ENCODE measurements around the gene NUBPL. TPM values are rescaled to one million over a fixed set of nuclear protein-coding genes. Genes with fewer than 3 reads are reported as not detected.
"Not testable (repeated sequence)": the region's sequence is repeated elsewhere in the genome, so short reads cannot be mapped to it uniquely, and the experiment has no call there.

The NUBPL gene
- total RNA-seq, 1 experiment from 2014 or later, result 50.2 TPM

DNA sequence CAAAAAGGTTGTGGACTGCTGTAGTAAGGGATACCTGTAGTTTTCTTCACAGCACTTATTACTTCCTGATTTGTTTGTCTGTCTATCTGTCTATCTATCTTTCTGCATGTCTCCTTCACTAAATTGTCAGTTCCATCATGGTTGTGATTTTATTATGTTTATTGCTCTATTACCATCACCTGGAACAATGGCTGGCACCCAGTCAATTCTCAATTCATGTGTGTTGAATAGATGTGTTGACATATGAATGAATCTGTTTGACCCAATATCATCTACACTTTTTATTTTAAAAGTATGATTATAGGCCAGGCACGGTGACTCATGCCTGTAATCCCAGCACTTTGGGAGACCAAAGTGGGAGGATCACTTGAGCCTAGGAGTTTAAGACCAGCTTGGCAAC is 224.4 kb downstream of the NUBPL start:
- Histone ChIP-seq H3K9me2 (replicated peaks; ENCODE audit: insufficient read depth, low read length) (no peaks in the 10 kb centered on the region), H3K79me2 (ENCODE audit: low read length) (no peaks in the 10 kb centered on the region), H2AFZ (ENCODE audit: low read length) (no peak overlapping the region), H3K4me3 (ENCODE audit: low read length) (no peak overlapping the region), H3K27me3 (ENCODE audit: low read length) (no peaks in the 10 kb centered on the region), H3K9ac (ENCODE audit: low read length) (no peak overlapping the region), H3K4me1 (ENCODE audit: low read length) (no peaks in the 10 kb centered on the region), H3K27ac (ENCODE audit: low read length) (no peak overlapping the region), H3K4me2 (ENCODE audit: low read depth, low read length, poor library complexity, severe bottlenecking) (no peak overlapping the region), H4K20me1 (ENCODE audit: insufficient read depth, low read depth, low read length) (no peaks in the 10 kb centered on the region), H3K36me3 (ENCODE audit: insufficient read depth, low read length) (no peaks in the 10 kb centered on the region), H3K9me3 (ENCODE audit: low read length) (peaks cover 15% of the 10 kb centered on the region)
- no peak for DNase-seq

DNA sequence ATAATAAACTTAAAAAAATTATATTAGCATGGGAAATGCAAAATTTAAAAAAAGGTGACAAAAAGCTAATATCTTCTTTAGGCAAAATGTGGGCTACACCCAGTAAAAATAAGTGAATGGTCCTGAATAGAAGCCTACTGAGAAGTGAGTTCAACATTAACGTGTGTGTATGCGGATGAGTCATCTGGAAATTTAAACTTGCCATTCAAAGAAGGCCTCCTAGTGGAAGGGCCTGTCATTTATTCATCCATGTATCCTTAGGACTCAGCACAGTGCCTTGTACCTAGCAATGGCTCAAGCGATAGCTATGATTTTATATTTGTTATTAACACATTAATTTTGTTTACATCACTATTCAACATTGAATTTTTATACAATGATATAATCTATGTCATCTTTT is 226.2 kb downstream of the NUBPL start:
- H3K79me2 ChIP-seq (ENCODE audit: low read length), result no peaks in the 10 kb centered on the region
- no peak overlapping the region for H2AFZ ChIP-seq (ENCODE audit: low read length)
- H3K9ac ChIP-seq (ENCODE audit: low read length), result no peak overlapping the region
- no peak overlapping the region for H3K4me2 ChIP-seq (ENCODE audit: low read depth, low read length, poor library complexity, severe bottlenecking)
- no peak overlapping the region for H3K27ac ChIP-seq (ENCODE audit: low read length)
- no peak overlapping the region for H3K4me3 ChIP-seq (ENCODE audit: low read length)
- H4K20me1 ChIP-seq (ENCODE audit: insufficient read depth, low read depth, low read length), result no peaks in the 10 kb centered on the region
- DNase-seq, result no peak
- no peaks in the 10 kb centered on the region for H3K4me1 ChIP-seq (ENCODE audit: low read length)
- H3K9me3 ChIP-seq (ENCODE audit: low read length), result no peaks in the 10 kb centered on the region
- H3K27me3 ChIP-seq (ENCODE audit: low read length), result no peaks in the 10 kb centered on the region
- no peaks in the 10 kb centered on the region for H3K9me2 ChIP-seq (replicated peaks; ENCODE audit: insufficient read depth, low read length)
- H3K36me3 ChIP-seq (ENCODE audit: insufficient read depth, low read length), result no peaks in the 10 kb centered on the region

DNA sequence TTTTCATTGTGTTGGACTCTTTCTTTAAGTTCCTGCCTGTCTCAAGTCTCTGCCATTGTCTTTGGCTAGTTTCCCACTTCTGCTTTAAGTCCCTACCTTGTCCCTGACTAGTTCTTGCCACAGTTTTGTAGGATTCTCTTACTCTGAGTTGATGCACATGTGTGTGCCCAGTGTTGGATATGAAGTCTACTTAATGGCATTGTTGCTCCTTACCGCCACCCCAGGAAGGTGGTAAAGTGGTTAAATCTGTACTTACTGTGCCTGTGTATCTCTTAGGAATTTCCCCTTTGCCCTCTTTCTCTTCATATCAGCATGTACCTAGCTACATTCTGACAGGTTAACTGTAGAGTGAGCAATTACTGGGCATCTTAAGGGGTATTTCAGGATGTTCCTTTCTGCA is 227.1 kb downstream of the NUBPL start:
- no peak overlapping the region for H3K4me2 ChIP-seq (ENCODE audit: low read depth, low read length, poor library complexity, severe bottlenecking)
- H3K4me1 ChIP-seq (ENCODE audit: low read length), result no peaks in the 10 kb centered on the region
- H3K9ac ChIP-seq (ENCODE audit: low read length), result no peak overlapping the region
- H3K27ac ChIP-seq (ENCODE audit: low read length), result no peak overlapping the region
- no peaks in the 10 kb centered on the region for H3K36me3 ChIP-seq (ENCODE audit: insufficient read depth, low read length)
- H3K27me3 ChIP-seq (ENCODE audit: low read length), result no peaks in the 10 kb centered on the region
- no peaks in the 10 kb centered on the region for H3K9me2 ChIP-seq (replicated peaks; ENCODE audit: insufficient read depth, low read length)
- no peaks in the 10 kb centered on the region for H4K20me1 ChIP-seq (ENCODE audit: insufficient read depth, low read depth, low read length)
- no peak overlapping the region for H2AFZ ChIP-seq (ENCODE audit: low read length)
- DNase-seq, result no peak
- H3K4me3 ChIP-seq (ENCODE audit: low read length), result no peak overlapping the region
- no peaks in the 10 kb centered on the region for H3K9me3 ChIP-seq (ENCODE audit: low read length)
- no peaks in the 10 kb centered on the region for H3K79me2 ChIP-seq (ENCODE audit: low read length)

DNA sequence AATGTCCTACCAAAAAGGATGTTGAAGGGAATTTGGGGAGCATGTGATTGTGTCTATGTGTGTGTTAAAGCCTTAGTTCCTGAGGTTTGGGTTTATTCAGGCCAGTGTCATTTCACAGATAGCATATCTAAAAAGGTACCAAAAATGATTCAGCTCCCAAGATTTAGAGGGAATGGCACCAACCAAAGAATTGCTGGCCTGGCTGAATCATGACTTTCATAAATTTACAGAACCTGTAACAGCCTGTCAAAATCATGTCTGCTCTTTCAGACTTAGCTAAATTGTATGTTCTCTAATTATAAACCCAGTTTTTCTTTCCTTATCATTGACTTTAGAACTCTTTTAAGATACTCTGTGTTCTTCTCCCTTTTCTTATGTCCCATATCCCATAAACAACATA is 231.5 kb downstream of the NUBPL start:
- no peak for DNase-seq
- Histone ChIP-seq H3K27me3 (ENCODE audit: low read length) (no peaks in the 10 kb centered on the region), H3K9me2 (replicated peaks; ENCODE audit: insufficient read depth, low read length) (no peaks in the 10 kb centered on the region), H3K9me3 (ENCODE audit: low read length) (no peaks in the 10 kb centered on the region), H2AFZ (ENCODE audit: low read length) (no peak overlapping the region), H3K36me3 (ENCODE audit: insufficient read depth, low read length) (no peaks in the 10 kb centered on the region), H3K4me2 (ENCODE audit: low read depth, low read length, poor library complexity, severe bottlenecking) (no peak overlapping the region), H3K4me3 (ENCODE audit: low read length) (no peak overlapping the region), H3K27ac (ENCODE audit: low read length) (no peak overlapping the region), H3K79me2 (ENCODE audit: low read length) (no peaks in the 10 kb centered on the region), H4K20me1 (ENCODE audit: insufficient read depth, low read depth, low read length) (no peaks in the 10 kb centered on the region), H3K9ac (ENCODE audit: low read length) (no peak overlapping the region), H3K4me1 (ENCODE audit: low read length) (no peaks in the 10 kb centered on the region)

DNA sequence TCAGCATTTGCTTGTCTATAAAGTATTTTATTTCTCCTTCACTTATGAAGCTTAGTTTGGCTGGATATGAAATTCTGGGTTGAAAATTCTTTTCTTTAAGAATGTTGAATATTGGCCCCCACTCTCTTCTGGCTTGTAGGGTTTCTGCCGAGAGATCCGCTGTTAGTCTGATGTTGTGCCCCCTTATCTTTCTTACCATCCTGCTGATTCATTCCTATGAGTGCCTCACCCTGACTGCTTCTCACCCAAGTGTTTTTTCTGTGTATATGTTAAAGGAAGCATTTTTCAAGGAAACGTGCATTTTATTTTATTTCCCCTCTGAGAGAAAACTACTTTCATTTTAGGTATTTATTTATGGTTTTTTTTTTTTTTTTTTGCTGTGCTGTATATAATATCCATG is 236.7 kb downstream of the NUBPL start:
- H3K9me3 ChIP-seq (ENCODE audit: low read length); DNase-seq; H3K9me2 ChIP-seq (replicated peaks; ENCODE audit: insufficient read depth, low read length): not testable (repeated sequence)

DNA sequence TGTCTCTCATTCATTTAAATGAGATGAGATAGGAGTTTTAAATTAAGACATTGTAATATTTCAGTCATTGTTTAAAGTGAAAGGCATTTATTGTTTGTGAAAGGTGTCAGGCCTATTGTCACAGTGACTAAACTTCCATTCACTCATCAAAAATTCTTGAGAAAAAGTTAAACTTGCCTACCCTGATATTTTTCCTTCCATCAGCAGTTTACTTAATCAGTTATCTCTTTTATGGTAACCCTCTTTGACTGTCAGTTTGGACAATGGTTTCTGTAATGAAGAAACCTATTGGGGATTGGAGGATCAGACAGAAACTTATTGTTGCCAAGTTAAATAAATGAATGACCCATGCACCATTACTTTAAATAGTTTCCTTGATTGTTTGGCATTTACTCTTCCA is 241.6 kb downstream of the NUBPL start:
- H3K9ac ChIP-seq (ENCODE audit: low read length), result no peak overlapping the region
- H3K4me3 ChIP-seq (ENCODE audit: low read length), result no peak overlapping the region
- no peak overlapping the region for H2AFZ ChIP-seq (ENCODE audit: low read length)
- H3K9me2 ChIP-seq (replicated peaks; ENCODE audit: insufficient read depth, low read length), result no peaks in the 10 kb centered on the region
- no peaks in the 10 kb centered on the region for H3K79me2 ChIP-seq (ENCODE audit: low read length)
- H3K27me3 ChIP-seq (ENCODE audit: low read length), result no peaks in the 10 kb centered on the region
- peaks cover 18% of the 10 kb centered on the region for H3K4me1 ChIP-seq (ENCODE audit: low read length)
- no peaks in the 10 kb centered on the region for H4K20me1 ChIP-seq (ENCODE audit: insufficient read depth, low read depth, low read length)
- H3K27ac ChIP-seq (ENCODE audit: low read length), result no peak overlapping the region
- H3K4me2 ChIP-seq (ENCODE audit: low read depth, low read length, poor library complexity, severe bottlenecking), result no peak overlapping the region
- no peak for DNase-seq
- H3K36me3 ChIP-seq (ENCODE audit: insufficient read depth, low read length), result no peaks in the 10 kb centered on the region
- no peaks in the 10 kb centered on the region for H3K9me3 ChIP-seq (ENCODE audit: low read length)

More for the DNA sequence above, 236.7 kb downstream of the NUBPL start:
- H3K36me3 ChIP-seq (ENCODE audit: insufficient read depth, low read length); H3K9ac ChIP-seq (ENCODE audit: low read length); H3K4me2 ChIP-seq (ENCODE audit: low read depth, low read length, poor library complexity, severe bottlenecking); H4K20me1 ChIP-seq (ENCODE audit: insufficient read depth, low read depth, low read length); H2AFZ ChIP-seq (ENCODE audit: low read length); H3K4me3 ChIP-seq (ENCODE audit: low read length); H3K27me3 ChIP-seq (ENCODE audit: low read length); H3K4me1 ChIP-seq (ENCODE audit: low read length); H3K27ac ChIP-seq (ENCODE audit: low read length); H3K79me2 ChIP-seq (ENCODE audit: low read length): not testable (repeated sequence)

DNA sequence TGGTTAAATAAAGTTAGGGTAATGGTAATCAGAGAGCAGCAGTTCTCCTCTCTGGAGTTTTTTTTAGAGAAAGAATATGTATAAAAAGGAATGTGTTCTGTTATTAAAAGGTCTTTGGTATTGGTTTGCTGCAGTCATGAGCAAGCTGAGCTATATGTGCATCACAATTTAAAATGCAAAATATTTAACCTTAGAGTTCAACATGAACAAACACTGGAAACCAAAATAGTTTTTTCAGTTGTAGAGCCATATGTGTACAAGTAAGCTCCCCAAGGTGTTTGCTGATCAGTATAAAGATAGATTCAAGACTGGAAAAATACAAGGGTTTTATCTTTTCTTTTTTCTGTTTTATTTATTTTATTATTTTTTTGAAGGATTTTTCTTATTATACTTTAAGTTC is 245.0 kb downstream of the NUBPL start:
- no peaks in the 10 kb centered on the region for H3K79me2 ChIP-seq (ENCODE audit: low read length)

DNA sequence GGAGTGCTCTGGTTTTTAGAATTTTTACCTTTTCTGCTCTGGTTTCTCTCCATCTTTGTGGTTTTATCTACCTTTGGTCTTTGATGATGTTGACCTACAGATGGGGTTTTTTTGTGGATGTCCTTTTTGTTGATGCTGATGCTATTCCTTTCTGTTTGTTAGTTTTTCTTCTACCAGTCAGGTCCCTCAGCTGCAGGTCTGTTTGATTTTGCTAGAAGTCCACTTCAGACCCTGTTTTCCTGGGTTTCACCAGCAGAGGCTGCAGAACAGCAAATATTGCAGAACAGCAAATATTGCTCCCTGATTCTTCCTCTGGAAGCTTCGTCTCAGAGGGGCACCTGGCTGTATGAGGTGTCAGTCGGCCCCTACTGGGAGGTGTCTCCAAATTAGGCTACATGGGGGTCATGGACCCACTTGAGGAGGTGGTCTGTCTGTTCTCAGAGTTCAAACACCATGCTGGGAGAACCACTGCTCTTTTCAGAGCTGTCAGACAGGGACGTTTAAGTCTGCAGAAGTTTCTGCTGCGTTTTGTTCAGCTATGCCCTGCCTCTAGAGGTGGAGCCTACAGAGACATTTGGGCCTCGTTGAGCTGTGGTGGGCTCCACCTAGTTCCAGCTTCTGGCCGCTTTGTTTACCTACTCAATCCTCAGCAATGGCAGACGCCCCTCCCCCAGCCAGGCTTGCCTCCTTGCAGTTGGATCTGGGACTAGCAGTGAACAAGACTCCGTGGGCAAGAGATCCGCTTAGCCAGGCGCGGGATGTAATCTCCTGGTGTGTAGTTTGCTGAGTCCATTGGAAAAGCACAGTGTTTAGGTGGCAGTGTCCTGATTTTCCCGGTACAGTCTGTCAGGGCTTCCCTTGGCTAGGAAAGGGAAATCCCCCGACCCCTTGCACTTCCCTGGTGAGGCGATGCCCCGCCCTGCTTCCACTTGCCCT is 250.8 kb downstream of the NUBPL start:
- H4K20me1 ChIP-seq (ENCODE audit: insufficient read depth, low read depth, low read length); H3K27me3 ChIP-seq (ENCODE audit: low read length); H3K4me2 ChIP-seq (ENCODE audit: low read depth, low read length, poor library complexity, severe bottlenecking); DNase-seq; H3K4me3 ChIP-seq (ENCODE audit: low read length); H2AFZ ChIP-seq (ENCODE audit: low read length); H3K4me1 ChIP-seq (ENCODE audit: low read length); H3K9me3 ChIP-seq (ENCODE audit: low read length); H3K9me2 ChIP-seq (replicated peaks; ENCODE audit: insufficient read depth, low read length); H3K79me2 ChIP-seq (ENCODE audit: low read length); H3K27ac ChIP-seq (ENCODE audit: low read length); H3K9ac ChIP-seq (ENCODE audit: low read length); H3K36me3 ChIP-seq (ENCODE audit: insufficient read depth, low read length): not testable (repeated sequence)

More for the DNA sequence above, 245.0 kb downstream of the NUBPL start:
- Histone ChIP-seq H2AFZ (ENCODE audit: low read length) (no peak overlapping the region), H3K9me3 (ENCODE audit: low read length) (no peaks in the 10 kb centered on the region), H3K4me1 (ENCODE audit: low read length) (peaks cover 18% of the 10 kb centered on the region), H3K9me2 (replicated peaks; ENCODE audit: insufficient read depth, low read length) (no peaks in the 10 kb centered on the region), H3K4me3 (ENCODE audit: low read length) (no peak overlapping the region), H3K36me3 (ENCODE audit: insufficient read depth, low read length) (no peaks in the 10 kb centered on the region), H3K27me3 (ENCODE audit: low read length) (no peaks in the 10 kb centered on the region), H3K4me2 (ENCODE audit: low read depth, low read length, poor library complexity, severe bottlenecking) (no peak overlapping the region), H3K27ac (ENCODE audit: low read length) (0 out of 2 replicates have a peak overlapping the region, but pooled peaks have one; percentile 27), H3K9ac (ENCODE audit: low read length) (no peak overlapping the region), H4K20me1 (ENCODE audit: insufficient read depth, low read depth, low read length) (no peaks in the 10 kb centered on the region)
- no peak for DNase-seq
